Measurements from ENCODE around the gene GATAD2A.

Gene GATAD2A

DNA sequence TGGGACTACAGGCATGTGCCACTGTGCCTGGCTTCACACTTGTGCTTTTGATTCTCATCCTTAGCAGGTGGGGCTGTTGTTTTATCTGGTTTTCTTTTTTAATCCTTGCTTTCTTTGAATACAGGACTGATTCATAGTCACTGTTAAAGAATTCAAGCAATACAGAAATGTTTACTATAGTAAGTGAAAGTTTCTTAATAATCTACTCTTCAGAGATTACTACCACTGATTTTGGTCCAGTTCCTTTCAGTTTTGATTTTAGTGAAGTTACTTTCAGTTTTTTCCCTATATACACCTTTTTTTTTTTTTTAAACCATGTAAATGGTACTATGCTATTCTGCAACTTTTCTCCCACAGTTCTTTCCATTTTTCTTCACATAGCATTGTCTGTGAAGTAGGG lies 53.6 kb downstream of the GATAD2A start:
- peaks cover 98% of the 10 kb centered on the region for H3K79me2 ChIP-seq (ENCODE audit: insufficient read depth, low read length)
- DNase-seq = no peak

DNA sequence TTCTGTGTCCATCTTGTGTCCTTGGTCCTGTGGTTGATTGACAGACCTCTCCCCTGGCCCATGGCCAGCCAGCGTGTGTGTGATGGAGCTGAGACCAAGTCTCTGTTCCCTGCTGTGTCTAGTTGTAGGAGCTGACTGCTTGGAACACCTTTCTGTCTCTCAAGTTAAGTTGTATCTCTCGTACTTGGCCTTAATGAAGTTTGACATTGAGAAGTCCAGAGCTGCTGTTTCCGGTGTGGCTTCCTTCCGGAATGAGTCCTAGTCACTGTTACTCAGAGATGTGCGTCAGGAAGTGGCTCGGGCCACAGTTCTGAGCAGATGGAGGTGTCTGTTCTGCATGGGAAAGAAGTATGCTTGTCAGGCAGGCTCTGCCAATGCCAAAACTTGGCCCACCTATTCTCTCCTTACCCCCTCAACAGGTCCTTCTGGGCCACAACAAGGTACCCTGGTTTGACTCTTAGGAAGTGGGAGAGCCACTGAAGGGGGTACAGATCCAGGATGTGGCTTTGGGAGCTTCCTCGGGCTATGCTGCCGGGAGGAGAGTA lies 54.3 kb downstream of the GATAD2A start:
- ATAC-seq (ENCODE audit: insufficient read depth, low read depth) (peak; percentile 79), DNase-seq (peak; percentile 69)
- peaks cover 83% of the 10 kb centered on the region for H4K20me1 ChIP-seq (ENCODE audit: insufficient read depth, low read length)
- peak overlapping the region; percentile 17; the same call in 1 of the 2 replicates for H3K27ac ChIP-seq (ENCODE audit: low read length)
- H3K4me2 ChIP-seq (ENCODE audit: insufficient read depth, low read length) = no peak overlapping the region
- H3K79me2 ChIP-seq (ENCODE audit: insufficient read depth, low read length) = peaks cover 98% of the 10 kb centered on the region
- H3K36me3 ChIP-seq (ENCODE audit: insufficient read depth, low read length) = peaks cover 64% of the 10 kb centered on the region
- TF ChIP-seq, protein P1, sequence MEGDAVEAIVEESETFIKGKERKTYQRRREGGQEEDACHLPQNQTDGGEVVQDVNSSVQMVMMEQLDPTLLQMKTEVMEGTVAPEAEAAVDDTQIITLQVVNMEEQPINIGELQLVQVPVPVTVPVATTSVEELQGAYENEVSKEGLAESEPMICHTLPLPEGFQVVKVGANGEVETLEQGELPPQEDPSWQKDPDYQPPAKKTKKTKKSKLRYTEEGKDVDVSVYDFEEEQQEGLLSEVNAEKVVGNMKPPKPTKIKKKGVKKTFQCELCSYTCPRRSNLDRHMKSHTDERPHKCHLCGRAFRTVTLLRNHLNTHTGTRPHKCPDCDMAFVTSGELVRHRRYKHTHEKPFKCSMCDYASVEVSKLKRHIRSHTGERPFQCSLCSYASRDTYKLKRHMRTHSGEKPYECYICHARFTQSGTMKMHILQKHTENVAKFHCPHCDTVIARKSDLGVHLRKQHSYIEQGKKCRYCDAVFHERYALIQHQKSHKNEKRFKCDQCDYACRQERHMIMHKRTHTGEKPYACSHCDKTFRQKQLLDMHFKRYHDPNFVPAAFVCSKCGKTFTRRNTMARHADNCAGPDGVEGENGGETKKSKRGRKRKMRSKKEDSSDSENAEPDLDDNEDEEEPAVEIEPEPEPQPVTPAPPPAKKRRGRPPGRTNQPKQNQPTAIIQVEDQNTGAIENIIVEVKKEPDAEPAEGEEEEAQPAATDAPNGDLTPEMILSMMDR (IDR thresholded peaks at IDR 0.05; ENCODE audit: borderline replicate concordance, extremely low read depth, low read length, poor library complexity, severe bottlenecking) = no peak
- TF ChIP-seq EZH2 (IDR thresholded peaks at IDR 0.05; ENCODE audit: borderline replicate concordance, low read depth, low read length, severe bottlenecking) = no peak
- H3K9me3 ChIP-seq (ENCODE audit: insufficient read depth, low read length, severe bottlenecking) = peaks cover 2% of the 10 kb centered on the region
- no peak overlapping the region for H2AFZ ChIP-seq (ENCODE audit: low read depth, low read length)
- no peak overlapping the region for H3K9ac ChIP-seq (ENCODE audit: low read depth, low read length)
- peaks cover 24% of the 10 kb centered on the region for H3K4me1 ChIP-seq (ENCODE audit: insufficient read depth, low read length)
- H3K4me3 ChIP-seq (ENCODE audit: low read depth in 1 of 2, low read length in 2 of 2) = no peak overlapping the region
- H3K27me3 ChIP-seq (ENCODE audit: insufficient read depth, low read length, poor library complexity) = no peaks in the 10 kb centered on the region

More for the DNA sequence above, 53.6 kb downstream of the GATAD2A start:
- H3K4me2 ChIP-seq (ENCODE audit: insufficient read depth, low read length) = no peak overlapping the region
- TF ChIP-seq, protein P1 (IDR thresholded peaks at IDR 0.05; ENCODE audit: borderline replicate concordance, extremely low read depth, low read length, poor library complexity, severe bottlenecking) = no peak
- TF ChIP-seq EZH2 (IDR thresholded peaks at IDR 0.05; ENCODE audit: borderline replicate concordance, low read depth, low read length, severe bottlenecking) = no peak
- H3K36me3 ChIP-seq (ENCODE audit: insufficient read depth, low read length) = peaks cover 57% of the 10 kb centered on the region
- H3K4me1 ChIP-seq (ENCODE audit: insufficient read depth, low read length) = peaks cover 24% of the 10 kb centered on the region
- H4K20me1 ChIP-seq (ENCODE audit: insufficient read depth, low read length) = peaks cover 86% of the 10 kb centered on the region
- H2AFZ ChIP-seq (ENCODE audit: low read depth, low read length) = no peak overlapping the region
- no peak overlapping the region; the same call in 1 of the 2 replicates for H3K27ac ChIP-seq (ENCODE audit: low read length)
- H3K9ac ChIP-seq (ENCODE audit: low read depth, low read length) = no peak overlapping the region
- ATAC-seq (ENCODE audit: insufficient read depth, low read depth) = no peak
- no peaks in the 10 kb centered on the region for H3K27me3 ChIP-seq (ENCODE audit: insufficient read depth, low read length, poor library complexity)
- H3K4me3 ChIP-seq (ENCODE audit: low read depth in 1 of 2, low read length in 2 of 2) = no peak overlapping the region
- no peaks in the 10 kb centered on the region for H3K9me3 ChIP-seq (ENCODE audit: insufficient read depth, low read length, severe bottlenecking)

DNA sequence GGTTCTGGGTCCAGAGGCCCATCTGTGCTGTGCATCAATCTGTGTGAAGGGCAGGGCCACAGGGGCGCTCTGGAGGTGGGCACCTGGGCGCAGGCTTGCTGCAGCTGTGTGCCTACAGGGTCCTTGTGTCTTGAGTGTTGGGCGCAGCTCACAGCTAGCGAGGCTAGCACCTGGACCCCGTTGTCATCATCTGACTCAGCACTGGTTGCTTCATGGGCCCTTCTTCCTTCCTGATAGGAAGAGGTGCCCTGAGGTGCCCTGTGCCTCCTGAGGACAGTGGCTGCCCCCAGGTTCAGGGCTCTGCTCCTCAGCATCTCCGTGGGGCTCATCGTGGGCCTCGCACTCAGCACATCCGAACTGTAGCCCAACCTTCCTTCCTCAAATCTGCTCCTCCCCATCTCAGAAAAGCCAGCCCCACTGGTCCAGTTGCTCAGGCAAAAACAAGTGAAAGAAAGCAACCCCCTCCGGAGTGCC lies 54.8 kb downstream of the GATAD2A start:
- Histone ChIP-seq H3K79me2 (ENCODE audit: insufficient read depth, low read length) (peaks cover 98% of the 10 kb centered on the region), H3K27ac (ENCODE audit: low read length) (no peak overlapping the region), H3K36me3 (ENCODE audit: insufficient read depth, low read length) (peaks cover 69% of the 10 kb centered on the region), H3K27me3 (ENCODE audit: insufficient read depth, low read length, poor library complexity) (no peaks in the 10 kb centered on the region), H3K4me2 (ENCODE audit: insufficient read depth, low read length) (no peak overlapping the region), H3K4me3 (ENCODE audit: low read depth in 1 of 2, low read length in 2 of 2) (no peak overlapping the region), H3K9ac (ENCODE audit: low read depth, low read length) (no peak overlapping the region), H4K20me1 (ENCODE audit: insufficient read depth, low read length) (peaks cover 85% of the 10 kb centered on the region), H2AFZ (ENCODE audit: low read depth, low read length) (no peak overlapping the region), H3K9me3 (ENCODE audit: insufficient read depth, low read length, severe bottlenecking) (peaks cover 7% of the 10 kb centered on the region), H3K4me1 (ENCODE audit: insufficient read depth, low read length) (peaks cover 24% of the 10 kb centered on the region)
- peak; percentile 60; the same call in 2 of the 3 replicates for ATAC-seq (ENCODE audit: insufficient read depth, low read depth)
- TF ChIP-seq, protein P1 (IDR thresholded peaks at IDR 0.05; ENCODE audit: borderline replicate concordance, extremely low read depth, low read length, poor library complexity, severe bottlenecking) = no peak
- TF ChIP-seq EZH2 (IDR thresholded peaks at IDR 0.05; ENCODE audit: borderline replicate concordance, low read depth, low read length, severe bottlenecking) = no peak
- no peak for DNase-seq

All from DND-41 (cell line).